HG02852 (cell line): ENCODE results near the gene MCOLN2.
A peak's percentile ranks its signal among the peaks of the same experiment; 100 is the strongest.
"Not testable (repeated sequence)": the region's sequence is repeated elsewhere in the genome, so short reads cannot be mapped to it uniquely, and the experiment has no call there.

ENCODE experiments used
- ATAC-seq: cut with Tn5 transposase; IDR thresholded peaks from one replicate; pipeline ENCODE4 v1.9.1; 2021; ENCODE audit warnings: mild to moderate bottlenecking, moderate library complexity; ENCODE audit not compliant: unreplicated experiment

Gene MCOLN2

GRCh38 chr1:84944767-84945486, 52.0 kb downstream of the MCOLN2 start:
- ATAC-seq: peak; percentile 89

GRCh38 chr1:84941843-84942242, 55.1 kb downstream of the MCOLN2 start:
- no peak for ATAC-seq

GRCh38 chr1:84940481-84940880, 56.4 kb downstream of the MCOLN2 start:
- no peak for ATAC-seq

- ATAC-seq: no peak
These were observed 57.2 kb downstream of the MCOLN2 start for GRCh38 chr1:84939761-84940160.

- no peak for ATAC-seq
These were observed 57.8 kb downstream of the MCOLN2 start for GRCh38 chr1:84939151-84939550.

GRCh38 chr1:84936116-84936810, 60.6 kb downstream of the MCOLN2 start:
- peak; percentile 61 for ATAC-seq

GRCh38 chr1:84933011-84933611, 63.8 kb downstream of the MCOLN2 start:
- no peak for ATAC-seq

GRCh38 chr1:84930831-84931230, 66.1 kb downstream of the MCOLN2 start:
- no peak for ATAC-seq

GRCh38 chr1:84930329-84930728, 66.6 kb downstream of the MCOLN2 start:
- ATAC-seq: no peak

- no peak for ATAC-seq
These were observed 67.3 kb downstream of the MCOLN2 start for GRCh38 chr1:84929581-84929980.

- ATAC-seq: no peak
These were observed 67.9 kb downstream of the MCOLN2 start for GRCh38 chr1:84928979-84929378.

GRCh38 chr1:84923317-84923716, 73.6 kb downstream of the MCOLN2 start:
- ATAC-seq: no peak

GRCh38 chr1:84920159-84920558, 76.8 kb downstream of the MCOLN2 start:
- no peak for ATAC-seq

- ATAC-seq: no peak
These were observed 77.4 kb downstream of the MCOLN2 start for GRCh38 chr1:84919461-84919970.

- no peak for ATAC-seq
These were observed 78.1 kb downstream of the MCOLN2 start for GRCh38 chr1:84918726-84919336.

- ATAC-seq: no peak
These were observed 80.0 kb downstream of the MCOLN2 start for GRCh38 chr1:84916897-84917296.

- ATAC-seq: no peak
These were observed 83.4 kb downstream of the MCOLN2 start for GRCh38 chr1:84913555-84913892.

GRCh38 chr1:84912726-84913554, 84.0 kb downstream of the MCOLN2 start:
- ATAC-seq: no peak

- ATAC-seq: not testable (repeated sequence)
These were observed 88.0 kb downstream of the MCOLN2 start for GRCh38 chr1:84908746-84909464.
